Esophagus mucosa (tissue), 1 donor: ENCODE results near the gene PIF1. TPM values are rescaled to one million over a fixed set of nuclear protein-coding genes. Genes with fewer than 3 reads are reported as not detected.

Experiments used
- ATAC-seq: fragments of 200-7000 bp; cut with Tn5 transposase; one replicate; pipeline ENCODE4 v1.9.1; 2020
- total RNA-seq: library from RNA; stranded (reverse); gene quantifications from one replicate; pipeline ENCODE4 v1.2.4, GENCODE V29; 2023
- donor health status: DM: yes; HTN: yes; CAD: no.

Gene PIF1
- total RNA-seq, 1 donor from 2014 or later: 6.3 TPM

DNA sequence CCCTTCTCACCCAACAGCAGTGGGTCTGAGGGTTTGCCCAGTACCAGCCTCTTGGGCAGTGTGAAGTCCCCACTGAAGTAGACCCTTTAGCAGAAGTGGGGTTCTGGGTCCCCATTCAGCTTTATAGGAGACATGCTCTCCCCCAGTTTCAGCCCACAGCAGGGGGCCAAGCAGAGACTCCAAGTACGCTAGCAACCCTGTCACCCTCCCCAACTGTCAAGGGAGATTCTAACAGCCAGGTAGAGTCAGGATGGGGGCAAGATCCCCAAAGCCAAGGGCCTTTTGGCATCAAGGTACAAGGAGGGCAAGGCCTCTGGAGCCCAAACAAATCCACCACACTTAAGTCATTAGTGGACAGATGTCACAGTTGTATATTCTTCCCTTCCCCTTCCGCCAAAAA is 51.8 kb downstream of the PIF1 start:
- no peak for ATAC-seq

DNA sequence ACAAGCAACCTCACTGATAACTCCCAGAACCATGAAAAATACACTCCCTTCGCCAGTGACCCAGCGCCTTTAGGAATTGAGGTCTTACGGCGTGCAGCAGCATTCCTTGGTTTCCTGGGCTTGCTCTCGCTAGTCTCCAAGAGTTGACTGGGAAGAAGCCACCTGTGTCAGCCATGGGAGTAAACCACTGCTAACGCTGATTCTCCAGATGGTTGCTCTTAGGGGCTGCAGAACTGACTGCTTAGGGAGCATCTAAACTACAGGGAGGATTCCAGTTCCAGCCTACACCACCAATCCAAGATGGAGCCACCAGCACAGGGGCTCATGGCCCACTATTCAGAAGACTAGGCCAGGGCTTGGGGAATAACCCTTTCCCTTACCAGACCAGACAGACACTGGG is 52.5 kb downstream of the PIF1 start:
- no peak for ATAC-seq

- ATAC-seq: no peak
These were observed 53.0 kb downstream of the PIF1 start for GRCh38 chr15:64772488-64772887.

DNA sequence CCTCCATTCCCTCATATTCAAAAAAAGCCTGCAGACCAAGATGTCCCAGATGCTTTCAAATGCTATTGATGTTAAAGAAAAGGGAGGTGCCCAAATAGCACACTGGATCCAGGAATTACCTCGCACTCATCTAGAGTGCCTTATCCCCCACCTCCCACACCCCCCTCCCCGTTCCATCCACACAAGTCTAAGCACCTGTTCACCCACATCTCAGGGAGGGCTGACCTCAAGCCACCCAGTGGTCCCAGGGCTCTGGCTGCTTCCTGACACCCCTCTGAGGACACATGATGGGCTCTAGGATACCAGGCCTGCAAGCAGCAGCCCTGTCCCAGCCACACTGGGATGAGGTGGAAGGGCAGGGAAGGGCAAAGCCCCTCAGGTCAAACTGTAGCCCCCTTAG is 54.8 kb downstream of the PIF1 start:
- no peak for ATAC-seq

- ATAC-seq: no peak
These were observed 58.2 kb downstream of the PIF1 start for GRCh38 chr15:64767203-64767602.

DNA sequence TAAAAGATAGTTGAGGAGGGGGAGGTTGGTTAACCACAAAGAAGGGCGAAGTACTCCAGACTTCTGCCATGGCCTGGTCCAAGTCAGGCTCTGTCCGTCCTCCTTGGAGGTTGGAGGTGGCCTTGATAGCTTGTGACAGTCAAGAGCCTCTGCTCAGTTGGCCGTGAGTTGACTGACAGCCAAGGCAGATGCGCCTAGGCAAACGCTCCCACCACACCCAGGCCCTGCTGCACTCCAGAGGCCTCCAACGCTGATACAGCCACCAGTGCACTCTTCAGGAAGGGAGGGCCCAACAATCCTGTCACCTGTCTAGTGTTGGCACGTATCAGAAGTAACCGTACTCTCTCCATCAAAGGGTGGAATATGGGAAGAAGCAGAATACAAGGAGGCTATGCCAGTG is 59.4 kb downstream of the PIF1 start:
- no peak for ATAC-seq

Other genes starting within 250 kb of the PIF1 start
- gene RBPMS2, start 50.1 kb downstream of the PIF1 start, total RNA-seq: 0.48 TPM
- gene PLEKHO2, start 16.3 kb upstream of the PIF1 start, total RNA-seq: 3.9 TPM
- 1.6 TPM for gene ANKDD1A, start 86.3 kb upstream of the PIF1 start, total RNA-seq
- gene SPG21, start 164.3 kb upstream of the PIF1 start, total RNA-seq: 48.7 TPM
- 9.8 TPM for gene MTFMT, start 204.0 kb upstream of the PIF1 start, total RNA-seq
- not detected for gene SLC51B, start 219.7 kb upstream of the PIF1 start, total RNA-seq
- gene RASL12, start 242.3 kb upstream of the PIF1 start, total RNA-seq: 1.5 TPM